Measurements from ENCODE around the gene KRT83. TPM values are rescaled to one million over a fixed set of nuclear protein-coding genes. Genes with fewer than 3 reads are reported as not detected.

The KRT83 gene
- total RNA-seq: not detected

- DNase-seq (ENCODE audit: low spot score) (no peak), ATAC-seq (no peak)
Observed at GRCh38 chr12:52320784-52321400, at the start of gene KRT83. KRT83 (minus strand) TSS chr12:52321398; CDS start chr12:52321335, 63 bp downstream.

- ATAC-seq (no peak), DNase-seq (ENCODE audit: low spot score) (no peak)
Observed at GRCh38 chr12:52369809-52370208, 48.6 kb upstream of the KRT83 start.

- DNase-seq (ENCODE audit: low spot score) (no peak), ATAC-seq (no peak)
Observed at GRCh38 chr12:52369211-52369610, 48.0 kb upstream of the KRT83 start.

- DNase-seq (ENCODE audit: low spot score) (no peak), ATAC-seq (no peak)
Observed at GRCh38 chr12:52368508-52368907, 47.3 kb upstream of the KRT83 start.

- no peak for ATAC-seq
Observed at GRCh38 chr12:52367876-52368275, 46.7 kb upstream of the KRT83 start.

GRCh38 chr12:52366738-52367485, 45.7 kb upstream of the KRT83 start, which contains the start of gene KRT85:
KRT85 (minus strand) TSS chr12:52367481; CDS start chr12:52367405, 76 bp downstream.
- no peak for ATAC-seq
- DNase-seq (ENCODE audit: low spot score): no peak

More at GRCh38 chr12:52367876-52368275, 46.7 kb upstream of the KRT83 start:
- DNase-seq (ENCODE audit: low spot score): no peak

GRCh38 chr12:52364901-52365489, 43.8 kb upstream of the KRT83 start:
- no peak for DNase-seq (ENCODE audit: low spot score)
- no peak for ATAC-seq

- DNase-seq (ENCODE audit: low spot score): no peak
- no peak for ATAC-seq
Observed at GRCh38 chr12:52364061-52364460, 42.9 kb upstream of the KRT83 start.

GRCh38 chr12:52363111-52363679, 42.0 kb upstream of the KRT83 start:
- peak; percentile 94 for ATAC-seq
- DNase-seq (ENCODE audit: low spot score): peak; percentile 75

GRCh38 chr12:52362118-52362726, 41.0 kb upstream of the KRT83 start:
- ATAC-seq: no peak
- no peak for DNase-seq (ENCODE audit: low spot score)

- no peak for DNase-seq (ENCODE audit: low spot score)
- ATAC-seq: no peak
Observed at GRCh38 chr12:52361553-52361952, 40.4 kb upstream of the KRT83 start.

- DNase-seq (ENCODE audit: low spot score): no peak
- ATAC-seq: no peak
Observed at GRCh38 chr12:52360663-52361271, 39.6 kb upstream of the KRT83 start.

- no peak for ATAC-seq
- DNase-seq (ENCODE audit: low spot score): no peak
Observed at GRCh38 chr12:52360106-52360662, 39.0 kb upstream of the KRT83 start.

GRCh38 chr12:52359621-52360061, 38.4 kb upstream of the KRT83 start:
- DNase-seq (ENCODE audit: low spot score) (no peak), ATAC-seq (no peak)

- ATAC-seq: no peak
Observed at GRCh38 chr12:52358575-52359350, 37.6 kb upstream of the KRT83 start.

GRCh38 chr12:52356762-52357580, 35.8 kb upstream of the KRT83 start:
- ATAC-seq (no peak), DNase-seq (ENCODE audit: low spot score) (no peak)

More at GRCh38 chr12:52358575-52359350, 37.6 kb upstream of the KRT83 start:
- no peak for DNase-seq (ENCODE audit: low spot score)

GRCh38 chr12:52356031-52356761, 35.0 kb upstream of the KRT83 start:
- DNase-seq (ENCODE audit: low spot score) (no peak), ATAC-seq (no peak)

- ATAC-seq: no peak
- DNase-seq (ENCODE audit: low spot score): no peak
Observed at GRCh38 chr12:52355176-52355575, 34.0 kb upstream of the KRT83 start.

Data from left lobe of liver (tissue), 2 donors.